ENCODE data around the gene TTC14. TPM values are rescaled to one million over a fixed set of nuclear protein-coding genes. Genes with fewer than 3 reads are reported as not detected.
A peak's percentile ranks its signal among the peaks of the same experiment; 100 is the strongest.
"Not testable (repeated sequence)": the region's sequence is repeated elsewhere in the genome, so short reads cannot be mapped to it uniquely, and the experiment has no call there.

The TTC14 gene
- 10 to 100 TPM; 53.1 to 56.0 TPM for total RNA-seq

DNA sequence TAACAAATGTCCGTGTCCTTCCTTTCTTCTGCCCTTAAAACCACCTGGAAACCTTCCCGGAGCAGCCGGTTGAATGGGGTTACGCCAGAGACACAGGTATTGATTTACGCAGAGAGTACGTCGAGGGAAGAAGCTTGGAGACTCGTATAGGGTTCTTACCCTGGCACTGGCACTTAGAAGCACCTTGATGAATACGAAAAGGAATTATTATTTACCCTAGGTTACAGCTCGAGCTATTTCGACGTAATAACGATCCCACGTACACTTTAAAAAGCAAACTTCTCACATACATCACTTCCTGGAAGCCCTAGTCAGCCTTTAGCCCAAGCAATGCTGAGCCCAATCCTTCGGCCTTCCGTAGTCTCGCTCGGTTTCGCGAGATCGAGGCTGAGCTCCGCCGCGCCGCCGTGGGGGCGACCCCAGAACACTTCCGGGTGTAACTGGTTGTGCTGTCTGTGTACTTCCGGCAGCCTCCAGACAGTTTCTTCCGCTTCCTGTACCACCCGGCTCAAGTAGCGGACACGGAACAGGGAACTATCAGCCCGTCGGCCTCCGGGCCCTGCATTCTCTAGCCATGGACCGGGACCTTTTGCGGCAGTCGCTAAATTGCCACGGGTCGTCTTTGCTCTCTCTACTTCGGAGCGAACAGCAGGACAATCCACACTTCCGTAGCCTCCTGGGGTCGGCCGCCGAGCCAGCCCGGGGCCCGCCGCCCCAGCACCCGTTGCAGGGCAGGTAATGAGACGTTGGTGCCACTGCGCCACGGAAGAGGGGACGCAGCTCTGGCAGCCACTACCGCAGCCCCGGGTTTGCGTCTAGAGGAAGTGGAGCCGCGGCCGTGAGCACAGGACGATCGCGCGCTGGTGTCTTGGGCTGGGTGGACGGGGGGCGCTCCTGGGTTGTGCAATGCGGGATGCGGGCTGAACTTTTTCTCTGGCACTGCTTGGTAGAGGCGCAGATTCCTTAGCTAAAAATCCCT, at the start of gene TTC14:
TSS of gene TTC14 (plus strand) at position 476 of the 979 bp plus-strand sequence. CDS start at position 575, 99 bp downstream.
- H3K4me1 Mint-ChIP-seq (ENCODE audit: low read depth), result peaks cover 16% of the 10 kb centered on the region
- peak within 1 kb of the TSS; percentile 86 to 95 for H3K4me3 Mint-ChIP-seq
- H3K9me3 Mint-ChIP-seq, result peaks cover 1 to 2% of the 10 kb centered on the region in 2 donors
- H3K36me3 Mint-ChIP-seq (ENCODE audit: insufficient read depth in 2 of 2), result peaks cover 12 to 16% of the 10 kb centered on the region in 2 donors
- H3K27me3 Mint-ChIP-seq (ENCODE audit: low read depth), result no peaks in the 10 kb centered on the region
- ATAC-seq (replicated peaks in 1 of 2) (peak; percentile 96 to 97), DNase-seq (peak; percentile 94 to 95)
- H3K27ac Mint-ChIP-seq, result peak within 1 kb of the TSS; percentile 93

DNA sequence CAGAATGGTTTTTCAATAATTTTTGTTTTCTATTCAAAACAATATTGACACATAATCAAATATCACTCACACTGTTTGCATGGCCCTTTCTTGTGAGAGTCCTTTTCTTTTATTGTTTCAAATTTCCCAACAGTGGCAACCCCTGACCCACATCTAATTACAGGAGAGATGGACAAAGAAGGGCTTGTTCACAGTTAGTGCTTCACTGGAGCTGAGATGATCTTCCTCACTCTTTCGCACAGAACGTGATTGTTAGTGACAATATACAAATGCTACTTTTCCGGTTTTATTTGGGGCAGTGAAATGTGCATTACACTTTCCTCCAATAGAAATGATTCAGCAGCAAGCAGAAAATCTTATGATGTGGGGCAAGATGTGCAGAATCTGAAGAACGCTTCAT, 38.6 kb upstream of the TTC14 start:
- Mint-ChIP-seq H3K4me1 (ENCODE audit: low read depth) (no peaks in the 10 kb centered on the region), H3K36me3 (ENCODE audit: insufficient read depth in 2 of 2) (peaks cover 3 to 4% of the 10 kb centered on the region in 2 donors), H3K27me3 (ENCODE audit: low read depth) (peaks cover 2% of the 10 kb centered on the region), H3K9me3 (peaks cover 7 to 10% of the 10 kb centered on the region in 2 donors), H3K27ac (no peak overlapping the region), H3K4me3 (no peak overlapping the region)
- no peak for DNase-seq
- no peak for ATAC-seq (replicated peaks in 1 of 2)

DNA sequence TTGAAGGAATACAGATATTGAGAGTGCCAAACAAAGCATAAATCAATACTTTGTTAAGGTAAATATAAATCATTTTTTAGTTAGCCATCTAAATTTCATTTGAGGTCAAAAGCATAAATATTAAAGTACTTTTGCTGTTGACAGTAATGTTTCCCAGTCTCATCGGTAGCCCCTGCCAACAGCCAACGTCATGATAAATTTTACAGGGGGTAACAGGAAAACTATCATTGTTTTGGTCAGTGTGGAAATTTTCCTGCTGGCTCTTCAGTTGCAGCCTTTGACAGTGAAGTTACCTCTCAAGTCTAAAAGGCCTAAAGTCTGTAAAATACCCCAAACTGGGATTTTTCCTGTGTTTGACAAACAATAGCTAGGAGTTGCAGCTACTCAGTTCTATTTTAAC, 37.3 kb upstream of the TTC14 start:
- H3K27ac Mint-ChIP-seq, result no peak overlapping the region
- no peak for DNase-seq
- peaks cover 2% of the 10 kb centered on the region in 2 donors for H3K9me3 Mint-ChIP-seq
- peaks cover 12% of the 10 kb centered on the region for H3K27me3 Mint-ChIP-seq (ENCODE audit: low read depth)
- H3K4me3 Mint-ChIP-seq, result no peak overlapping the region
- H3K4me1 Mint-ChIP-seq (ENCODE audit: low read depth), result no peaks in the 10 kb centered on the region
- H3K36me3 Mint-ChIP-seq (ENCODE audit: insufficient read depth in 2 of 2), result peaks cover 0 to under 1% of the 10 kb centered on the region in 2 donors
- ATAC-seq (replicated peaks in 1 of 2), result no peak

GRCh38 chr3:180570238-180570637, 31.7 kb upstream of the TTC14 start:
- Mint-ChIP-seq H3K9me3 (no peaks in the 10 kb centered on the region), H3K27ac (no peak overlapping the region), H3K4me3 (no peak overlapping the region), H3K27me3 (ENCODE audit: low read depth) (peaks cover 18% of the 10 kb centered on the region), H3K4me1 (ENCODE audit: low read depth) (no peaks in the 10 kb centered on the region), H3K36me3 (ENCODE audit: insufficient read depth in 2 of 2) (no peaks in the 10 kb centered on the region)
- DNase-seq (no peak), ATAC-seq (replicated peaks in 1 of 2) (no peak)

DNA sequence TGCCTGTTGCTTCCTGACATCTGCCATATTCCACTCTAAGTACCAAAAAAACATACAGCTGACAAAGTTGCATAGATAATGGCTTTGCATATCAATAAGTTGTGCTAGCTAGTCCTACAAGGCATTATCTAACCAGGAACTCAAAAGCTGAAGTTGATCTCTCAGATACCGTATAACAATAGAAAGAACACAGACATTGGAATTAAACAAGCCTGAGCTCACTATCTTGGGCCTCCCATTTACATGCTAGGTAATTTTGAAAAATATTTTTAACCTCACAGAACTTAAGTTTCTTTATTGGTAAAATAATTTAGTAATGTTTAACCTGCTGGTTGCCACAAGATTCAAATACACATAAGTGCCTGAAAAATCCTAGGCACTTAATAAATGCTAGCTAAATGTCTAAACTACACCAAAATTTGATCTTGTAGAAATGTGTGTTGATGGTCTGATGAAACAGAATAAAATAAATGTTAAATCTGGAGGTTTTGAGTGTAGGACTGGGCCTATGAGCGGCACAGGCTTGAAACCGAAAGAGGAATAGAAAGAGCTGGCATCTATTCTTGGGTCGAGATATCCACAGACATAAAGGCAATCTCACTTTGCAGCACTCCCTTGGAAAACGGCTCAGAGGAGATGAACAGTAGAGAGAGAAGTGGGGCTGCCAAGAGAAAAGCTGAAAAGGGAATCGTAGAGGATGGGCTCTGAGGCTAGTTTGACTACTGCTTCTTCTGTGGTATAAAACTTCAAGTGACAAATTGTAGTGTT, 29.9 kb upstream of the TTC14 start:
- no peak overlapping the region for H3K4me3 Mint-ChIP-seq
- DNase-seq (no peak), ATAC-seq (replicated peaks in 1 of 2) (no peak)
- no peaks in the 10 kb centered on the region for H3K36me3 Mint-ChIP-seq (ENCODE audit: insufficient read depth in 2 of 2)
- no peak overlapping the region for H3K27ac Mint-ChIP-seq
- peaks cover 18% of the 10 kb centered on the region for H3K27me3 Mint-ChIP-seq (ENCODE audit: low read depth)
- no peaks in the 10 kb centered on the region for H3K4me1 Mint-ChIP-seq (ENCODE audit: low read depth)
- H3K9me3 Mint-ChIP-seq, result no peaks in the 10 kb centered on the region

DNA sequence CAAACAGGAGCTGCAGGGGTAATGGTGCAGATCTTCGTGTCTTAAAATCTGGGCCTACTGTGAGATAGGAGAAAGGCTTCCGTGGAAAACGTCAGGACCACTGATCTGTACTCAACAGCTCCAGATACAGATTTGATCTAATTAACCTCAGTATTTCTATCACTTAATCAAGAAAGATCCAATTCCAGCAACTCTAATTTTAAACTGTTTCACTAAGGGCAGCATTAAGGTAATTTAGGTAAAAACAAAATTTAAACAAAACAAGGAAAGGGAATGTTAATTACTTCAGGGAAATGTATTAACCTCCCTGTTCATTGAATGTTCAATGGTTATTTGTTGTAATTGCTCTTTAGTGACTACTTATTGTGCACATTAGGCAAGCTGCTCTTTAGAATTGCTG, 26.4 kb upstream of the TTC14 start:
- ATAC-seq (replicated peaks in 1 of 2) (no peak), DNase-seq (no peak)
- Mint-ChIP-seq H3K4me3 (no peak overlapping the region), H3K27ac (no peak overlapping the region), H3K36me3 (ENCODE audit: insufficient read depth in 2 of 2) (no peaks in the 10 kb centered on the region), H3K9me3 (no peaks in the 10 kb centered on the region), H3K27me3 (ENCODE audit: low read depth) (peaks cover under 1% of the 10 kb centered on the region), H3K4me1 (ENCODE audit: low read depth) (no peaks in the 10 kb centered on the region)

GRCh38 chr3:180580934-180581333, 21.0 kb upstream of the TTC14 start:
- Mint-ChIP-seq H3K36me3 (ENCODE audit: insufficient read depth in 2 of 2) (no peaks in the 10 kb centered on the region), H3K27me3 (ENCODE audit: low read depth) (peaks cover 21% of the 10 kb centered on the region), H3K9me3 (no peaks in the 10 kb centered on the region), H3K4me3 (no peak overlapping the region), H3K4me1 (ENCODE audit: low read depth) (no peaks in the 10 kb centered on the region), H3K27ac (no peak overlapping the region)
- no peak for ATAC-seq (replicated peaks in 1 of 2)
- DNase-seq, result no peak

GRCh38 chr3:180590396-180590795, 11.6 kb upstream of the TTC14 start:
- H3K36me3 Mint-ChIP-seq (ENCODE audit: insufficient read depth in 2 of 2), result no peaks in the 10 kb centered on the region
- no peaks in the 10 kb centered on the region for H3K9me3 Mint-ChIP-seq
- H3K4me1 Mint-ChIP-seq (ENCODE audit: low read depth), result no peaks in the 10 kb centered on the region
- H3K27ac Mint-ChIP-seq, result no peak overlapping the region
- ATAC-seq (replicated peaks in 1 of 2), result no peak
- no peak overlapping the region for H3K4me3 Mint-ChIP-seq
- H3K27me3 Mint-ChIP-seq (ENCODE audit: low read depth), result peaks cover 32% of the 10 kb centered on the region
- DNase-seq, result no peak

DNA sequence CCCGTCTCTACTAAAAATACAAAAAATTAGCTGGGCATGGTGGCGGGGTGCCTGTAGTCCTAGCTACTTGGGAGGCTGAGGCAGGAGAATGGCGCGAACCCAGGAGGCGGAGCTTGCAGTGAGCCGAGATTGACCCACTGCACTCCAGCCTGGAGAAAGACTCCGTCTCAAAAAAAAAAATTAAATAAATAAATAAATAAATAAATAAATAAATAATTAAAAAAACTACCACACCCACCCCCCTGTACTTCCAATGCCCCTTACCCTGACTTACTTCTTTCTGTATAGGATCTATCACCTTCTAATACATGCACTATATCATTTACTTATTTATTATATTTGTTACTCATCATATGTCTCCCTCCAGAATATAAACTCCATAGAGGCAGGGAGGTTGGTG, 8.3 kb upstream of the TTC14 start:
- not testable (repeated sequence) for ATAC-seq (replicated peaks in 1 of 2); H3K27ac Mint-ChIP-seq; DNase-seq; H3K4me3 Mint-ChIP-seq; H3K36me3 Mint-ChIP-seq (ENCODE audit: insufficient read depth in 2 of 2); H3K4me1 Mint-ChIP-seq (ENCODE audit: low read depth); H3K9me3 Mint-ChIP-seq
- H3K27me3 Mint-ChIP-seq (ENCODE audit: low read depth), result peaks cover 13% of the 10 kb centered on the region

GRCh38 chr3:180594631-180595558, 7.1 kb upstream of the TTC14 start:
- DNase-seq, result no peak
- peaks cover 13% of the 10 kb centered on the region for H3K27me3 Mint-ChIP-seq (ENCODE audit: low read depth)
- ATAC-seq (replicated peaks in 1 of 2), result no peak
- H3K9me3 Mint-ChIP-seq, result no peaks in the 10 kb centered on the region
- H3K36me3 Mint-ChIP-seq (ENCODE audit: insufficient read depth in 2 of 2), result no peaks in the 10 kb centered on the region
- H3K27ac Mint-ChIP-seq, result no peak overlapping the region
- H3K4me3 Mint-ChIP-seq, result no peak overlapping the region
- no peaks in the 10 kb centered on the region for H3K4me1 Mint-ChIP-seq (ENCODE audit: low read depth)

DNA sequence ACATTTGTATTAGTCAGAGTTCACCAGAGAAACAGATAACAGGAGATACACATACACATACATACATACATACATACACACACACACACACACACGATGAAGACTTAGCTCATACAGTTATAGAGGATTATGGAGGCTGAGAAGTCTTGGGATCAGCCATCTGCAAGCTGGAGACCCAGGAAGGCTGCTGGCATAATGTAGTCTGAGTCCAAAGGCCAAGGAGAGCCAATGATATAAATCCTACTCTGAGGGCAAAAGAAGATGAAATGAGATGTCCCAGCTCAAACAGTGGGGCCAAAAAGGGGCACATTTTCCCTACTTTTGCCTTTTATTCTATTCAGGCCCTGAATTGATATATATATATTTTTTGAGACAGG, 6.4 kb upstream of the TTC14 start:
- H3K4me3 Mint-ChIP-seq, result no peak overlapping the region
- no peak overlapping the region for H3K27ac Mint-ChIP-seq
- H3K36me3 Mint-ChIP-seq (ENCODE audit: insufficient read depth in 2 of 2), result no peaks in the 10 kb centered on the region
- DNase-seq (no peak), ATAC-seq (replicated peaks in 1 of 2) (no peak)
- no peaks in the 10 kb centered on the region for H3K9me3 Mint-ChIP-seq
- H3K4me1 Mint-ChIP-seq (ENCODE audit: low read depth), result no peaks in the 10 kb centered on the region
- peaks cover 13% of the 10 kb centered on the region for H3K27me3 Mint-ChIP-seq (ENCODE audit: low read depth)

DNA sequence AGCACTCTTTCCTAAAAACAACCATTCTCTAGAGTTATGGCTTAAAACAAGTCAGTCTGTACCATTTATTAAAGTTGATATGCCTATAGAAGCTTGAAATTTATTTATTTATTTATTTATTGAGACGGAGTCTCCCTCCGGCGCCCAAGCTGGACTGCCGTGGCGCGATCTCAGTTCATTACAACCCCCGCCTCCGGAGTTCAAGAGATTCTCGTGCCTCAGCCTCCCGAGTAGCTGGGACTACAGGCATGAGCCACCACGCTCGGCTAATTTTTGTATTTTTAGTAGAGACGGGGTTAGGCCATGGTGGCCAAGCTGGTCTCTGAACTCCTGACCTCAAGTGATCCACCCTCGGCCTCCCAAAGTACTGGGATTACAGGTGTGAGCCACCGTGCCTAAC, 1.5 kb upstream of the TTC14 start:
- H3K27me3 Mint-ChIP-seq (ENCODE audit: low read depth), result no peaks in the 10 kb centered on the region
- peaks cover 1 to 2% of the 10 kb centered on the region in 2 donors for H3K9me3 Mint-ChIP-seq
- peaks cover 10 to 12% of the 10 kb centered on the region in 2 donors for H3K36me3 Mint-ChIP-seq (ENCODE audit: insufficient read depth in 2 of 2)
- peak overlapping the region; percentile 93 for H3K27ac Mint-ChIP-seq
- peaks cover 12% of the 10 kb centered on the region for H3K4me1 Mint-ChIP-seq (ENCODE audit: low read depth)
- peak overlapping the region; percentile 29 to 86 for H3K4me3 Mint-ChIP-seq
- ATAC-seq (replicated peaks in 1 of 2) (no peak), DNase-seq (no peak)
